HG03342 (cell line): ENCODE measurements around the gene KDM4B.

Source experiments
- ATAC-seq: cut with Tn5 transposase; IDR thresholded peaks from one replicate; pipeline ENCODE4 v1.9.1; 2021; ENCODE audit warnings: mild to moderate bottlenecking, moderate library complexity; ENCODE audit not compliant: unreplicated experiment

Gene KDM4B

DNA sequence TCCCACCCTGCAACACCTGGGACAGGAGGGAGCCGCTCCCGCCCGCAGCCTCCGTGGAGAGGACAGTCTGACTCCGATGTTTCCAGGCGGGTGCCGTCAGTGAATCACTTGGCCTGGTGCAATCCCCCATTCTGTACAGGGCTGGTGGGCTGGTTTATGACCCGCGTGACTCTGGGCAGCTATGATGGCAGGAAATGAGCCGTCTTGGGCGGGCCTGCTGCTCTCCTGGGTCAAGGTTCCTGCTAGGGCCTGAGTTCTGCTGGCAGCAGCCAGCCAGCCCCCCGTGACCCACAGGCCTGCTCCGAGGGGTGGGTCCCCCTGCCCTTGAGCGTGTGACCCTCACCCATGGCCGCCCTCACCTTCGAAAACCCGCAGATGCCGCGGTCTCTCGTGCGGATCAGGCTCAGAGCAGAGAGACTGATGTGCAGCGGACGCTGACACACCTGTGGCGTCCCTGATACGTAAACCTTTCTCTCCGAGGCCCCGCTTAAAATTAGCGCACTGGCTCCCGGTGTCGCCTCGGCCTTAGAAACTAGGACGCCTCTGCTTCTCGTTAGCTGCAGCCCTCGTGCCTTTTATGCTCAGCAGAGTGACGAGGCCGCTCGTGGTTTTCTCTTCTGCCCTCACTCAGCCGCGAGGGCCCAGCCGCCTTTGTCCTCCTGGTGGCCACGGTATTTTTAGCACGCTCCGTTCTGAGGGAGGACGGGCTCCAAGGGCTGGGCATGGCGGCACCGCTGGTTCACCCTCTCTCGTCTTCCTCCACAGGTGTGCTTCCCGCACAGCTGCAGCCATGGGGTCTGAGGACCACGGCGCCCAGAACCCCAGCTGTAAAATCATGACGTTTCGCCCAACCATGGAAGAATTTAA is 63.4 kb downstream of the KDM4B start:
- no peak for ATAC-seq

DNA sequence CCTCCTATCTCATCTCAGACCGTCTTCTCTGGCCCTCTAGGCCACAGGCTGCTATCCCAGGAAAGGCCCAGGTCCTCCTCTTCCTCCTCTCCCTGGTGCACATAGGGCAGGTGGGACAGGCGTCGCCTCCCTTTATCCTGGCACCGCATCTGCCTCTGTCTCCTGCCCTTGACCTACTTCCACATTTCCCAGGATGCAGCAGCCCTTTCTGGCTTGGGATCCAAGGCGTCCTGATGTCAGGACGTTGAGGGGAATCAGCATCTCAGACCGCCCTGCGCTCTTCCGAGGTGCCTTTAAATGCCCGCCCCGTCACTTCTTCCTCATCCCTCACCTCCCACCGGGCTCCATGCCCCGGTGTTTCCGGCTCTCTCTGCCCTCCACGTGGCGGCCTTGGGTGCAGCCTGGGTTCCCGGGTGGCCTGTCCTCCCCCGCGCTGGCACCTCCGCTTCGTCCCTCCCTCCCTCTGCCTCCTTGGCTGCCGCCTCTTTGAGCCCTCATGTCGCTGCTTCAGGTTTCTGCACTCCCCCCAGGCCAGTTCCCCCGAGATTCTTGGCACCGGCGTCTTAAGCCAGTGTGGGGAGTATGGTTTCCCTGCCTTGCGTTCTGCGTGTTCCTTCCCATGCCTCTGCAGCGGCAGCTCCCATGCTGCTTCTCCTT is 66.3 kb downstream of the KDM4B start:
- ATAC-seq = no peak

DNA sequence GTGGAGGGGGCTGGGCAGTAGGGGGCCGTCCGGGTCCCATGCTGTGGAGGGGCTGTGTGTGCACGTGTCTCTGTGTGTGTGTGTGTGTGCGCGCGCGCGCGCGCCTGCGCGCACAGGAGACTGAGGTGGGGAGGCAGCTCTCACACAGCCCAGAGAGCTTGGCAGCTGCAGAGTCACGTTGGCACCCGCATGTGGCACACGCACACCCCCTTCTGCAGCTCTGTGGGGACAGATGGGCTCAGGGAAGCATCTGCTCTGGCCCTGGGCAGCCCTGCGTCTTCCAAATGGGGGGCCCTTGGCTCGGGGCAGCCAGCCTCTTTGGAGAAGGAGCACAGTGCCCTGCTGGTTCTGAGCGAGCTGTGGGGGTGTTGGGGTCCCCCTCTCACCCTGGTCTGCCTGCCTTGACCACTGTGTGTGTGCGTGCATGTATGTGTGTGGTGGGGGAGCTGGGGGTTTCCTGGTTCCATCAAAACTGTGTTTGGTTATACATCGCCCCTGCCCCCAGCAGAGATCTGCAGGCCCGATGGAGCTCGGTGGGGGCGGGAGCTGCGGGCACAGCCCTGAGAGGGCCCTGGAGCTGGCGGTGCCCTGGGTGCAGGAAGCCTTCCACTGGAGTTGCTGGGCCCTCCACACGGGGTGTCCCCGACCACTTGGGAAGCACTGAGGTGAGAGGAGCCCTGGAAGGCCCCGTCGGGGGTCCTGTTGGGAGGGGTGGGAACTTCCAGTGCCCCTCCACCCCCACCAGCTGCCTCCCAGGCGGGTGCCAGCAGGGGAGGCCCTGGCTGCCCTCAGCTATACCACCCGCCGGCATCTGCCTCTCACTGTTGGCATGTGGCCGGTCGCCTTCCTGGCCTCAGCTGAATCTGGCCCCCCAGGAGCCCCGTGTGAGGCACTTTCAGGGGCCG is 67.1 kb downstream of the KDM4B start:
- no peak for ATAC-seq

DNA sequence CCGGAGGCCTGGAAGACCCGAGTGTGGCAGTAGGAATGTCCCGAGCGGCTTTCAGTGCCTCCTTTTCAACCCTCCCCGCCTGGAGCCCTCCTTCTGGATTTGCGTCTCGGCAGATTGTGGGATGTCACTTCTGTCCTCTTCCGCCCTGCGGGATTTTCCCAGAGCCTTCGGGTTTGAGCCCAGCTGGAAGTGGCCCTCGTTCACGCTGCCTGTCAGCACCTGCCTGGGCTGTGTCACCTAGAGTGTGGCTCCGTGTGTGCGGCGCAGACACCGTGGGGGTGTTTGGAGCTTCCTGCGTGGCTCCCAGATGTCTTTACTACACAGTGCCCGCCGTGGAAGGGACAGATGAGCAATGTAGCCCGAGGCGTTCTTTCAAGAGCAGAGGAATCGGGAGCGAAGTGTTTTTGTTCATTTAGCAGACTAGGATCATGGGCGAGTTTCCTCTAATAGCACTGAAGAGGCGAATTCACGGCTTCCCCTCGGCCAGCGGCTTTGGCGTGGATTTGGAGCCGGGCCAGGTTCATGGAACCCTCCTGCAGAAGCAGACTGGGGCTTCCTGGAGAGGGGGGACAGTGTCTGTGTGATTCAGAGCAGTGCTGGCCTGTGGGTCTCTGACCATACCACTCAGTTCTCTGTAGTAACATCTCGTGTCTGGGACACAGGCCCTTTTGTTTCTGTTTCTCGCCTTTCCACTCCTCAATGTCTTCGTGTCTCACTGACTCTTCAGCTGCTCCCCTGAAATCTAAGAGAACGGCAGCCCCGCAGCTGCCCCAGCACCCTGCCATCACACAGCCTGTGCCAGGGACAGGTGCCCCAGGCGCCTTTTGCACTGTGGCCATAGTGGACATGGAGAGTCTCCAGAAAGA is 68.0 kb downstream of the KDM4B start:
- ATAC-seq = no peak

DNA sequence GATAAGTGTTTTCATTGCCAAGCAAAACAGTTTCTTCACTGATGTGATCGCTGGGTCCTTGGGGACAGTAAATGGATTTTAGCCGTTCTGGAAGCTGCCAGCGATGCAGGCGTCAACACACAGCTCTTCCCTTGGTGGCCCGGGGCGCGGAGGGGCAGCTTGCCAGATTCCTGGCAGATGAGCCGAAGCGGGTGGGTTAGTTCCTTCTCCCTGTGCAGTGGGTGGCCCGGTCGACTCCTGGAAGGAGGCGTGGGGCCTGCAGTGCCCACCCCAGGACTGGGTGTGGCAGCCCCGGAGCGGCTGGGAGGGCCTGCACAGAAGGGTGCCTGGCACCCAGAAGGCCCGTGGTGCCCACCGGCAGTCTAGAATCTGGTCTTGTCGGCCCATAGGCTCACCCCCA is 69.0 kb downstream of the KDM4B start:
- ATAC-seq = no peak

DNA sequence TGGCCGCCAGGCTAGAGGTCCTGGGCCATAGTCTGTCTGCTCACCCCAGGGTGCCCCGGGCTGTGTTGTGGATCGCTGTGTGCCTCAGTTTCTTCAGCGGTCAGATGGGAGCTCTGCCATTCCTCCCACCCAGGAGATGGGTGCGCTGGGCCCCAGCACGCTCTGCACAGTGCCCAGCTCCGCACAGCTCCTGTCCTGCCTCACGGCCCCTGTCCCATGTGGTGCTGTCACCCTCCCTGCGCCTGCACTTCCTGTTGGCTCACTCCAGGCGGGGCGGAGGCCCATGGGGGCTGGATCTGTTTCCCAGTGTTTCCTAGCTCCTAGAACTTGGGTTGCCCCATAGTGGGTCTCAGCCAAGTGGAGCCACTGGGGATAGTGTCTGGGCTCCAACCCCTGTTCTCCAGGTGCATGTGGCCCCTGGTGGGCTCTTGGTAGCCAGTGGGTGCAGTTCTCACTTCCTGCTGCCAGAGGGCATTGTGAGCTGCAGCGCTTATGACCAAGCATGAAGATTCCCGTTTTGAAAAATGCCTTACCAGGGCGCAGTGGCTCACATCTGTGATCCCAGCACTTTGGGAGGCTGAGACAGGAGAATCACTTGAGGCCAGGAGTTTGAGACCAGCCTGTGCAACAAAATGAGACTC is 69.8 kb downstream of the KDM4B start:
- ATAC-seq = no peak

DNA sequence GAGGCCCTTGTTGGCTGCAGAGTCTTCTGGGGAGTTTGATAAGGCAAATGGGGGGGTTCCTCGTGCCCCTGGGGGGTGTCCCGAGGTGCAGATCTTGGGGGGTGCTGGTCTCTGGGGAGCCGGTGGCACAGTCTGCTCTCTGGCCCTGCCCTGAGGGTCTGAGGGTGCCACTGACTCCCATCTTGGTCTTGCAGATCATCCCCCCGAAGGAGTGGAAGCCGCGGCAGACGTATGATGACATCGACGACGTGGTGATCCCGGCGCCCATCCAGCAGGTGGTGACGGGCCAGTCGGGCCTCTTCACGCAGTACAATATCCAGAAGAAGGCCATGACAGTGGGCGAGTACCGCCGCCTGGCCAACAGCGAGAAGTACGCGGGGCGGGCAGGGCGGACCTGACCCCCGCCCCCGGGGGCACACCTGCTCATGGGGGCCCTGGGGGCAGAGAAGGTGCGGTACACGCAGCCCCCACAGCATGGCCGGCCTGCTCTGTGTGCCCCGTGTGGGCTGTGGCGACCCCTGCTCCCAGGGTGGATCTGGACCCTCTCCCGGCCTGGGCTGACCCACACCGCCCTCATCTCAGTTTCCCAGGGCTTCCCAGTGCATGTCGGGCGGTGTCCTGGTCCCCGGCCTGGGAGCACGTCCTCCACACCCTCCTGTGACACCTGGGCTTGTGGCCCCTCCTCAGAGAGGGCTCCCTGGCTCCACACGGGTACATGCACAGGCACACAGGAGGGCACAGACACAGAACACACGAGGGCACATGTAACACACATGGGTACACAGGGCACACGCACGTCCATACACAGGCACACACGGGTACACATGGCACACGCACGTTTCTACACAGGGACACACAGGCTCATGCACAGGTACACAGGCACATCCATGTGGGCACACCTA is 71.0 kb downstream of the KDM4B start:
- ATAC-seq = no peak

DNA sequence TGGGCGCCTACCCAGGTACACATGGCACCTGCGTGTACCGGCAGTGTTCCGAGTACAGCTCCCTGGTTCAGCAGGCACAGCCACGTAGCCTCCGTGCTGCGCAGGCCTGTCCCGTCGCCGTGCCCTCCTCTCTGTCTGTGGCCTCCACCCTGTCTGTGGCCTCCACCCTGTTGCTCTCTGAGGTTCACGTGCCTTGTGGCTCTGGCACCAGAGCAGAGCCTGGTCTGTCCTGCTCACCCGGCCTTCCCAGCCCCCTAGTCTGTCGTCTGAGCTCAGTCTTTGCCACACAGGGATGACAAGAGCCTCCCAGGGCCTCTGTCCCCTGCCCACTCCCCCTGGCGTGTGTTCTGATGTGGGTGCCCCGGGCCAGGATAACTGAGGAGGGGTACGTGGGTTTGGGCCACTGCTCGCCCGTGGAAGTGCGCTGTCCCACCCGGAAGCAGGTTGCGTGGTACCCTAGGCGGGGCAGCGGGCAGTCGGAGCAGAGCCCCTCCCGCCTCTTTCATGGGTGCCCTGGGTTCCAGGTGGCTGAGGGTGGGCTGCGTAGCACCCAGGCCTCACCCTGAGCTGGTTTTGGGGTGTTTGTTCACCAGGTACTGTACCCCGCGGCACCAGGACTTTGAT is 71.7 kb downstream of the KDM4B start:
- ATAC-seq = no peak

DNA sequence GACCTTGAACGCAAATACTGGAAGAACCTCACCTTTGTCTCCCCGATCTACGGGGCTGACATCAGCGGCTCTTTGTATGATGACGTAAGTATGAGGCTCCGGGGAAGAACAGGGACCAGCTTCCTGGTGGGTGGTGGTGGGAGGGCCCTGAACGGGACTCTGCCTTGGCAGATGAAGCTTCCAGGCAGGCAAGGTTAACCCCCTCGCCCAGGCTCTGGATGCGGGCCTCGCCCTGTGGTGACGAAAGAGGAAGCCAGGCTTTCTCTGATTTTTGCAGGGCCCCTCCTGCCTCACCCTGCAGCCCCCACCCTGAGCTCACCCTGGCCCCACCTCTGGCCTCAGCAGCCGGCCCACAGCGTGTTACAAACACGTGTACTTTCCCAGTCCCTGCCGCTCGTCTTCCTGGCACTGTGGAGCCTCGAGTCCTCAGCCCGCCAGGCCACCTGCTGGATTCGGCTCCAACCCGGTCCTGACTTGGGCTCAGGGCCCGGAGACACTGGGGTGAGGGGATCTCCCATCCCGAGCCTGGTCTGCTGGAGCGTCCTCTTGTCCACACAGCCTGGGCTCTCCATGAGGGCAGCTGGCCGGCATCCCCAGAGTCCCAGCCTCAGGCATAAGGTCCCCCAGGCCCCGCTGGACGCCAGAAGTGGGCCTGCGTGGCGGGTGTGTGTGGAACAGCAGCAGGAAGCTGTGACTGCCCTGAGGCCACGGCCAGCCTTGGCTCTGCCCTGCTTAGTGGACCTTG is 72.4 kb downstream of the KDM4B start:
- ATAC-seq = no peak

DNA sequence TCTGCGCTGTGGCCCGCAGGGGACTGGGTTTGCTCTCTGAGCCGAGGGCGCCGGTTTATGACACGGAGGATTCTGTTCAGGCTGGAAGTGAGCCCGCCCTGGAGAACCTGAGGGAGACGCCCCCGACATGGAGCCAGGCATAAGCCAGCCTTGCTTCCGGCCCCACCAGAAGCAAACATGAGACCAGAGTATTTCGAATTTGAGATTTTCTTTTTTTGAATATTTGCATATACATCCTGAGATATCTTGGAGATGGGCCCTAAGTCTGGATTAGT is 72.9 kb downstream of the KDM4B start:
- ATAC-seq = no peak

DNA sequence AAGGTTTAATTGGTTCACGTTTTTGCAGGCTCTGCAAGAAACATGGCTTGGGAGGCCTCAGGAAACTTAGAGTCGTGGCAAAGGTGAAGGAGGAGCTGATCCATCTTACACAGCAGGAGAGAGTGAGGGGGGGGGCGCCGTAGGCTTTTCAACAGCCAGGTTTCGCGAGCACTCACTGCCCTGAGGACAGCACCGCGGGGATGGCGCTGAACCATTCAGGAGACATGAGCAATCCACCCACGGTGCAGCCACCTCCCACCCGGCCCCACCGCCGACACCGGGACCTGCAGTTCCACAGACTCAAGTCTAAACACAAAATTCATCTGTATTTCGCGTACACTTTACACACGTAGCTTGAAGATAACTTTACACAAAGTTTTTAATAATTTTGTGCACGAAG is 73.6 kb downstream of the KDM4B start:
- ATAC-seq = no peak

DNA sequence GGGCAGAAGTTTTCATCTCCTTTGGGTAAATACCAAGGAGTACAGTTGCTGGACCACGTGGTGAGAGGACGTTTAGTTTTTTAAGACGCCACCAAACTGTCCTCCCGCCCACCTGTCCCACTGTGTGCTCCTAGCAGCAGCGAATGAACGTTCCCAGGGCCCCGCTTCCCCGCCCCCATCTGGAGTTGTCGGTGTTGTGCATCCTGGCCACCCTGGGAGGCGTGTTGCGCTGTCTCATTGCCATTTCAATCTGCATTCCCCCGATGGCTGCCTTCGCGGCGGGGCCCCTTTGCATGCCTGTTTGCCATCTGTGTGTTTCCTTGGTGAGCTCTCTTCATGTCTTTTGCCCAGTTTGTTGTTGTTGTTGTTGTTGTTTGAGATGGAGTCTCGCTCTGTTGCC is 76.1 kb downstream of the KDM4B start:
- ATAC-seq = no peak

DNA sequence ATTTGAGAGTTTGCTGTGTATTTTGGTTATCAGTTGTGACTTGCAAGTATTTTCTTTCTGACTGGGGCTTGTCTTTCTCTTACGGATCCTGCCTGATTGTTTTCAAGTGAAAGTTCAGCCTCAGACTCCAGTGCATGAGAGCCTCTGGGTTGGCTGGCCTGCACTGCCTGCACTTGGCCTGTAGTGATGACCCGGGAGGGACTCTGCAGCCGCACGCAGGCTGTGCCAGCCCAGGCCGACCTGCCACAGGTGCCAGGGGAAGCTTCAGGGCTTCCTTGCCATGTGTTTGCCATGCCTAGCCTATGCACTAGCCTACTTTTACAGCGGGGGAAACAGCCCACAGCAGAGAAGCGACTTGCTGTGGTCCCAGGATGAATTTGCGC is 77.0 kb downstream of the KDM4B start:
- ATAC-seq = no peak

DNA sequence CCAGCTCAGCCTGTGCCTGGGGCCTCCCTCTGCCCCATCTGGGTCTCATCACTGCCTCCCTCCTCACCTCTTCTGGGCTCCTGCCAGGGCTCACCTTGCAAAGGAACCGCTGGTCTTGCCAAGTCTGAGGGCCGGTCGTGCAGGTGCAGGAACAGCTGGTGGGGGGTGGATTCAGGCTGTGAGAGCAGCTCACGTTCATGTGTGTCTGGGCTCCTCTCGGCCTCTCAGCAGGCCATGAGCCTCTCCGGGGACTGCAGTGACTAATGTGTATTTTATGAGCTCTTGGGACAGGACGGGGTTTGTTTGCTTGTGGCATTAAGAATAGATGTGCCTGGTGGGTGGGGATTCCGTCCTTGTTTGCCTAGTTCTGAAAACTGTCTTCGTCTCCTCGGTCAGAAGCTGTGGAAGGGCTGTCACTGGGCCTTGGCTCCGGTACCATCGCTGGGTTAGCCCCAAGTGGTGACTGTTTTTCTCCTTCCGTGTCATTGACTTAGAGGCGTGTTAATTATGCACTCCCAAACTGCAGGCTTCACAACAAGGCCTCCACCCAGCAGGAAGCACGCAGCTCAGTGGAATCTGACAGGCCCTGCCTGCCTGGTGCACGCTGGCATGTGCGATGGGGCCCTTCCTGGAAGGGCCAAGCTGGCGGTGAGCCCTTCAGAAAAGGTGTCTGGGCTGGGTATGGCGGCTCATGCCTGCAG is 77.6 kb downstream of the KDM4B start:
- no peak for ATAC-seq

DNA sequence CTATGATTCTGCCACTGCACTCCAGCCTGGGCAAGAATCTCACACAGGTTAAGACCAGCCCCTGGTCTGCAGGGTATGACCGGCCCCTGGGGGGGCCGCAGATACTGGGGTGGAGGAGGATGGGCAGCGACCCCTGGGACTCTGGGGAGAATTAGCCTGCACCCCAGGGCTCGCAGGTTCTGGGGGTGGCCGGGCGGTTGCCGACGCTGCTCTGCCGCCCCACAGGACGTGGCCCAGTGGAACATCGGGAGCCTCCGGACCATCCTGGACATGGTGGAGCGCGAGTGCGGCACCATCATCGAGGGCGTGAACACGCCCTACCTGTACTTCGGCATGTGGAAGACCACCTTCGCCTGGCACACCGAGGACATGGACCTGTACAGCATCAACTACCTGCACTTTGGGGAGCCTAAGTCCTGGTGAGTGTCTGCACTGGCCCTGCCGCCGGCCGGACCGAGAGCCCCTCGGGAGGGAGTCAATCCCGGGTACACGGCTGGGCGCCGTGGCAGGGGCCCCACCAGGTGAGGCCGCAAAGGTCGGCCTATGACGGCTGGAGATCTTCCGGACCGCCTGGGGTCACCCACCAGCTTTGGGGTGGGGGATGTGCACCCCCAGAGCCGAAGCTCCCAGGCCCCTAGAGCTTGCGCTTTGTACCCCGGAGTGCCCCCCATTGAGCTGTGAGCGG is 78.5 kb downstream of the KDM4B start:
- ATAC-seq = no peak

DNA sequence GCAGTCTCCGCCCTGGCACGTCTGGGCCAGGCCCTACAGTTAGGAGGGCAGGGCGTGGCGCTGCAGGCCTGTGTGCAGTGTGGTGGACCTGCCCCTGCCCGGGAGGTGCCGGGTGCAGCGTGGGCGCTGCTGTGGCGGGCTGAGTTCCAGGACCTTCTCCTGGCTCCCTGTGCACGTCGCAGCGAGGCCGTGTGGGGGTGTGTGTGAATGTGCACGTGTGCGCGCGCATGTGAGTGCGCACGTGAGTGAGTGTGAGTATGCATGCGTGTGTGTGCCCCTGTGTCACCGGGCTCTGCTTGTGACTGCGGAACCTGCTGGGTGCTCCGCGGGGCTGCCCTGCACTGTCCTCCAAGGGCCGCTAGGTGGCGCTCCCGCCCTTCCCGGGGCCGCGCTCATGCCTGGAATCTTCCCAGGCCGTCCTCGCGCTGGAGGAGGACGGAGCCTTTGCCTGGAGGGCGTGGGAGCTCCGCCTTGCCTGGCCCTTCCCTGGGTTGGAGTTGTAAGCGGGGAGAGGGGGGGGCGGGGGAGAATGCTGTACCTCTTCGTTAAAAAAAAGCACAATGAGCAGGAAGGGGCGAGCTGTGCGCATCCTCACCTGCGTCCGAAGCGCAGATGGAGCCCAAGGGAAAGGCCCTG is 79.3 kb downstream of the KDM4B start:
- no peak for ATAC-seq
